Ovary (tissue), 3 donors: ENCODE data around the gene MRPL18.

ENCODE experiments used
- CTCF ChIP-seq, 3 donors: fragments of 450-650 bp in 2 of 3; fragments of 200-600 bp in 1 of 3; IDR thresholded peaks; one replicate each; pipeline versions ENCODE4 v1.5.1 to v1.8.0; 2016 to 2022; ENCODE audit warnings: antibody characterized with exemption in 3 of 3, mild to moderate bottlenecking in 1 of 3
- EP300 ChIP-seq: sonication (generic); formaldehyde crosslinking; IDR thresholded peaks from one replicate; pipeline ENCODE4 v1.6.1; 2017; ENCODE audit warnings: antibody characterized with exemption
- POLR2A ChIP-seq: fragments of 450-650 bp; IDR thresholded peaks from one replicate; pipeline ENCODE4 v1.6.1; 2017; ENCODE audit warnings: antibody characterized with exemption, mild to moderate bottlenecking, moderate library complexity
- donor health status: DM: no; HTN: no; CAD: no.

GRCh38 chr6:159821726-159822125 is 31.5 kb downstream of the MRPL18 start:
- no peak for TF ChIP-seq POLR2A
- no peak for TF ChIP-seq CTCF (IDR thresholded peaks at IDR 0.05)
- TF ChIP-seq EP300: no peak
